ENCODE measurements around the gene GRAMD1B.

Gene GRAMD1B

GRCh38 chr11:123526918-123527317 is 96.8 kb downstream of the GRAMD1B start:
- TF ChIP-seq CTCF (IDR thresholded peaks at IDR 0.05): no peak
- DNase-seq (ENCODE audit: low spot score): no peak

GRCh38 chr11:123527526-123527925 is 97.5 kb downstream of the GRAMD1B start:
- no peak for TF ChIP-seq CTCF (IDR thresholded peaks at IDR 0.05)
- Histone ChIP-seq H3K27ac (no peak overlapping the region), H3K4me3 (no peak overlapping the region)
- DNase-seq (ENCODE audit: low spot score): no peak

More at GRCh38 chr11:123526918-123527317, 96.8 kb downstream of the GRAMD1B start:
- Histone ChIP-seq H3K4me3 (no peak overlapping the region), H3K27ac (no peak overlapping the region)

GRCh38 chr11:123527947-123528346 is 97.9 kb downstream of the GRAMD1B start:
- no peak overlapping the region for H3K27ac ChIP-seq
- TF ChIP-seq CTCF (IDR thresholded peaks at IDR 0.05): no peak
- no peak for DNase-seq (ENCODE audit: low spot score)
- H3K4me3 ChIP-seq: no peak overlapping the region

GRCh38 chr11:123531325-123531724 is 101.3 kb downstream of the GRAMD1B start:
- no peak for TF ChIP-seq CTCF (IDR thresholded peaks at IDR 0.05)
- Histone ChIP-seq H3K27ac (no peak overlapping the region), H3K4me3 (no peak overlapping the region)
- DNase-seq (ENCODE audit: low spot score): no peak

- no peak for TF ChIP-seq CTCF (IDR thresholded peaks at IDR 0.05)
Measured at GRCh38 chr11:123532131-123532530, 102.1 kb downstream of the GRAMD1B start.

GRCh38 chr11:123535401-123535800 is 105.3 kb downstream of the GRAMD1B start:
- no peak for TF ChIP-seq CTCF (IDR thresholded peaks at IDR 0.05)
- no peak overlapping the region for H3K4me3 ChIP-seq
- H3K27ac ChIP-seq: no peak overlapping the region
- DNase-seq (ENCODE audit: low spot score): no peak

More at GRCh38 chr11:123532131-123532530, 102.1 kb downstream of the GRAMD1B start:
- H3K4me3 ChIP-seq: no peak overlapping the region
- no peak overlapping the region for H3K27ac ChIP-seq
- DNase-seq (ENCODE audit: low spot score): no peak

GRCh38 chr11:123536690-123537437 is 106.8 kb downstream of the GRAMD1B start:
- Histone ChIP-seq H3K4me3 (no peak overlapping the region), H3K27ac (no peak overlapping the region)
- DNase-seq (ENCODE audit: low spot score): no peak
- TF ChIP-seq CTCF (IDR thresholded peaks at IDR 0.05): no peak

Measured in coronary artery (tissue), 2 donors.